GM12878 (cell line): ENCODE measurements around the gene PLEKHG2. TPM values are rescaled to one million over a fixed set of nuclear protein-coding genes. Genes with fewer than 3 reads are reported as not detected.

Experiments
- ATF2 ChIP-seq: IDR thresholded peaks from 2 replicates; pipeline ENCODE4 v1.6.1; 2012; ENCODE audit warnings: low read length, inconsistent platforms
- E4F1 ChIP-seq: fragments of 450-650 bp; IDR thresholded peaks from 2 replicates; pipeline ENCODE4 v1.6.1; 2018; ENCODE audit warnings: borderline replicate concordance, mild to moderate bottlenecking; ENCODE audit not compliant: partially characterized antibody
- EGR1 ChIP-seq, 2 experiments: IDR thresholded peaks; 1 replicate in 1 of 2; 2 replicates in 1 of 2; pipeline ENCODE4 v1.6.1; 2011 to 2012; ENCODE audit warnings: low read depth in 2 of 2, low read length in 2 of 2, borderline replicate concordance in 1 of 2, mild to moderate bottlenecking in 1 of 2, moderate library complexity in 1 of 2
- GATAD2B ChIP-seq: fragments of 450-650 bp; conservative IDR thresholded peaks from 2 replicates; pipeline ENCODE4 v1.6.1; 2017; ENCODE audit warnings: low read depth, mild to moderate bottlenecking, moderate library complexity
- MXI1 ChIP-seq: fragments of 150-350 bp; IDR thresholded peaks from 2 replicates; pipeline ENCODE4 v1.6.1; 2011; ENCODE audit warnings: low read depth, mild to moderate bottlenecking, inconsistent platforms, low read length, improper control_type of control experiment
- NBN ChIP-seq: fragments of 450-650 bp; IDR thresholded peaks from 2 replicates; pipeline ENCODE4 v1.6.1; 2016
- NR2C1 ChIP-seq: fragments of 450-650 bp; IDR thresholded peaks from 2 replicates; pipeline ENCODE4 v1.6.1; 2017; ENCODE audit warnings: antibody characterized with exemption, mild to moderate bottlenecking, moderate library complexity
- POLR2AphosphoS5 ChIP-seq: IDR thresholded peaks from 2 replicates; pipeline ENCODE4 v1.6.1; 2011; ENCODE audit warnings: mild to moderate bottlenecking, low read length, inconsistent platforms
- RCOR1 ChIP-seq: conservative IDR thresholded peaks from 2 replicates; pipeline ENCODE4 v1.6.1; 2012; ENCODE audit warnings: low read depth, low read length, improper control_type of control experiment
- STAT3 ChIP-seq: IDR thresholded peaks from 2 replicates; pipeline ENCODE4 v1.6.1; 2011; ENCODE audit warnings: low read depth, low read length, improper control_type of control experiment
- SUZ12 ChIP-seq: fragments of 200-600 bp; sonication (generic); IDR thresholded peaks from one replicate; pipeline ENCODE4 v1.6.1; 2018; ENCODE audit warnings: antibody characterized with exemption, mild to moderate bottlenecking; ENCODE audit not compliant: unreplicated experiment
- TCF3 ChIP-seq: IDR thresholded peaks from 2 replicates; pipeline ENCODE4 v1.6.1; 2012; ENCODE audit warnings: low read depth, mild to moderate bottlenecking, low read length, borderline replicate concordance; ENCODE audit not compliant: insufficient read depth
- YY1 ChIP-seq: IDR thresholded peaks from 2 replicates; pipeline ENCODE4 v1.6.1; 2011; ENCODE audit warnings: low read depth, mild to moderate bottlenecking, low read length
- ZBTB40 ChIP-seq: fragments of 450-650 bp; IDR thresholded peaks from 2 replicates; pipeline ENCODE4 v1.6.1; 2016; ENCODE audit warnings: mild to moderate bottlenecking, moderate library complexity, borderline replicate concordance
- ZNF687 ChIP-seq: fragments of 450-650 bp; IDR thresholded peaks from 2 replicates; pipeline ENCODE4 v1.6.1; 2017; ENCODE audit warnings: mild to moderate bottlenecking, moderate library complexity
- polyA plus RNA-seq, 11 experiments: library from polyadenylated mRNA; depleted of rRNA in 4 of 11; unstranded in 6 of 11; stranded (reverse) in 5 of 11; fragments of >200 nt; fragmentation: Nextera tagmentation in 4 of 11; fragmentation: Illumina TruSeq in 1 of 11; extraction: Ambion mirVana in 4 of 11; extraction: Trizol in 1 of 11; gene quantifications; 1 replicate in 1 of 11; 2 replicates in 10 of 11; pipeline versions ENCODE4 v1.2.1 to v1.2.3, GENCODE V29; 2011 to 2016; ENCODE audit warnings: inconsistent platforms in 2 of 11, missing spikeins in 2 of 11, low read depth in 1 of 11
- total RNA-seq, 4 experiments: library from RNA; depleted of rRNA in 3 of 4; stranded (reverse); fragments of >200 nt in 3 of 4; fragmentation: Illumina TruSeq in 1 of 4; extraction: Trizol in 1 of 4; gene quantifications; 2 replicates each; pipeline versions ENCODE4 v1.2.1 to v1.2.3, GENCODE V29; 2013 to 2021

Gene PLEKHG2
- total and polyA plus RNA-seq, 10 of the 15 experiments (the other 5 are each of a cell fraction or from before 2014, with no cell fraction given): 3.0 to 62.5 (median 17.2) TPM

GRCh38 chr19:39390751-39391437 lies 21.6 kb upstream of the PLEKHG2 start, which contains the start of the genes MED29 and PAF1 (continued):
- no peak for TF ChIP-seq TCF3
- peak; percentile 87; the same call in 1 of the 2 replicates for TF ChIP-seq ZBTB40
- TF ChIP-seq ATF2: no peak; the same call in 1 of the 2 replicates
- TF ChIP-seq POLR2AphosphoS5: peak; percentile 98
- peak; percentile 26; the same call in 1 of the 2 replicates for TF ChIP-seq MXI1
- 0 out of 2 replicates have a peak, but pooled peaks have one; percentile 17 for TF ChIP-seq NR2C1
- TF ChIP-seq NBN: peak; percentile 85; the same call in 1 of the 2 replicates
- 0 out of 2 replicates have a peak, but pooled peaks have one; percentile 44 for TF ChIP-seq ZNF687
- no peak for TF ChIP-seq STAT3
- TF ChIP-seq SUZ12: no peak
- peak; percentile 96 for TF ChIP-seq YY1
- peak; percentile 98 for TF ChIP-seq E4F1
- no peak for TF ChIP-seq RCOR1
- no peak for TF ChIP-seq EGR1 (IDR thresholded peaks at IDR 0.05; ENCODE audit: borderline replicate concordance in 1 of 2, low read depth in 2 of 2, low read length in 2 of 2)
- TF ChIP-seq GATAD2B: peak; percentile 91
